ENCODE results near the gene PPFIBP1. TPM values are rescaled to one million over a fixed set of nuclear protein-coding genes. Genes with fewer than 3 reads are reported as not detected.

PPFIBP1 gene
- total and polyA plus RNA-seq, 2 donors (not counting 1 experiment from before 2014, with no cell fraction given) = 3.3 to 15.0 TPM

GRCh38 chr12:27517961-27518665, 5.9 kb upstream of the PPFIBP1 start:
- H3K36me3 ChIP-seq (replicated peaks in 1 of 2; ENCODE audit: control extremely low read depth in 1 of 2, control insufficient read depth in 1 of 2, extremely low read depth in 1 of 2, insufficient read depth in 2 of 2, low read length in 1 of 2) = no peaks in the 10 kb centered on the region
- no peaks in the 10 kb centered on the region for H3K79me2 ChIP-seq (ENCODE audit: control insufficient read depth, insufficient read depth, low read length)
- Mint-ChIP-seq H3K4me3 (no peak overlapping the region), H3K9me3 (ENCODE audit: insufficient read depth) (no peaks in the 10 kb centered on the region), H3K4me1 (peaks cover 7% of the 10 kb centered on the region), H3K27ac (no peak overlapping the region), H3K27me3 (peaks cover 23% of the 10 kb centered on the region)
- H3K27me3 ChIP-seq (replicated peaks in 1 of 4; ENCODE audit: control extremely low read depth in 1 of 4, control insufficient read depth in 3 of 4, insufficient read depth in 4 of 4, low read length in 3 of 4) = peaks cover 0 to 3% (median 0%) of the 10 kb centered on the region in 4 experiments
- no peak overlapping the region for H3K27ac ChIP-seq (ENCODE audit: low read length in 2 of 2)
- ATAC-seq (ENCODE audit: low read depth) = no peak
- no peaks in the 10 kb centered on the region for H3K9me3 ChIP-seq (ENCODE audit: control extremely low read depth in 1 of 3, control insufficient read depth in 2 of 3, insufficient read depth in 1 of 3, low read length in 2 of 3)
- DNase-seq = no peak
- peaks cover 3 to 7% of the 10 kb centered on the region in 2 donors for H3K4me1 ChIP-seq (ENCODE audit: control insufficient read depth in 2 of 2, insufficient read depth in 2 of 2, low read length in 2 of 2)
- H3K9ac ChIP-seq (ENCODE audit: low read length) = no peak overlapping the region
- no peak overlapping the region for H3K4me3 ChIP-seq (ENCODE audit: control extremely low read depth in 1 of 5, extremely low read depth in 1 of 5, insufficient read depth in 1 of 5, low read depth in 2 of 5, low read length in 4 of 5)
- no peak overlapping the region for H2AFZ ChIP-seq (ENCODE audit: insufficient read depth, low read depth, low read length, poor library complexity, severe bottlenecking)
- intact Hi-C loops (cut with micrococcal nuclease) = no loop called here
- TF ChIP-seq EZH2 (IDR thresholded peaks at IDR 0.05; ENCODE audit: borderline replicate concordance, insufficient read depth, low read depth, low read length, poor library complexity, severe bottlenecking) (no peak), CTCF (IDR thresholded peaks at IDR 0.05) (no peak)
- H4K20me1 ChIP-seq (ENCODE audit: control insufficient read depth, insufficient read depth, low read length, poor library complexity, severe bottlenecking) = no peaks in the 10 kb centered on the region
- ChIA-PET CTCF (no interaction called here), POLR2A (no interaction called here)
- H3K4me2 ChIP-seq (replicated peaks; ENCODE audit: low read depth, low read length, poor library complexity, severe bottlenecking) = no peak overlapping the region
- 76% methylated on average over 3 of the region's 7 CpGs for WGBS (ENCODE audit: insufficient coverage)

DNA sequence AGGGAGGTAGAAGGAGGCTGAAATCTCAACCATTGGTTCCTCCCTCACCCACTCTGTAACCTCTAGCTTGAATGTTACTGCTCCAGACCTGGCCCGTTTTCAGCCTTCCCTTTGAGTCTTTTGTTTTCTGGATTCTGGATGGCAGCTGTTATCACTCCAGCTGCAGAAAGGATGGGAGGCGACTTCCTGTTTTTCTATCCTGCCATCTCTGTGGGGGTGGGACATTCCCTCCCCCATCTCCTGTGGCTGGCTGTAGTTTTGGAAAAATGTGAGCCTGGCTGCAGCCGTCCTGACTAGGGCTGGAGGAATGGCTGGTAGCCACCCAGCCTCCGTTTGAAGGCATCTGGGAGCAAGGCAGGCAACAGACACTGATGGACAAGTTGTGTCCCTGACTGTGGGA, 2.9 kb upstream of the PPFIBP1 start:
- H3K9me3 Mint-ChIP-seq (ENCODE audit: insufficient read depth) = no peaks in the 10 kb centered on the region
- peaks cover 15 to 20% of the 10 kb centered on the region in 2 donors for H3K4me1 ChIP-seq (ENCODE audit: control insufficient read depth in 2 of 2, insufficient read depth in 2 of 2, low read length in 2 of 2)

More for the DNA sequence above, 2.9 kb upstream of the PPFIBP1 start:
- Mint-ChIP-seq H3K27ac (no peak overlapping the region), H3K27me3 (peaks cover 23% of the 10 kb centered on the region), H3K4me3 (no peak overlapping the region), H3K4me1 (peaks cover 28% of the 10 kb centered on the region)
- ATAC-seq (ENCODE audit: low read depth) = no peak
- TF ChIP-seq CTCF (IDR thresholded peaks at IDR 0.05) (no peak), EZH2 (IDR thresholded peaks at IDR 0.05; ENCODE audit: borderline replicate concordance, insufficient read depth, low read depth, low read length, poor library complexity, severe bottlenecking) (no peak)
- POLR2A ChIA-PET = no interaction called here
- no peaks in the 10 kb centered on the region for H3K36me3 ChIP-seq (replicated peaks in 1 of 2; ENCODE audit: control extremely low read depth in 1 of 2, control insufficient read depth in 1 of 2, extremely low read depth in 1 of 2, insufficient read depth in 2 of 2, low read length in 1 of 2)
- 92% methylated on average over 2 of the region's 4 CpGs for WGBS (ENCODE audit: insufficient coverage)
- no peaks in the 10 kb centered on the region for H4K20me1 ChIP-seq (ENCODE audit: control insufficient read depth, insufficient read depth, low read length, poor library complexity, severe bottlenecking)
- no peak overlapping the region for H3K27ac ChIP-seq (ENCODE audit: low read length in 2 of 2)
- no peak overlapping the region for H2AFZ ChIP-seq (ENCODE audit: insufficient read depth, low read depth, low read length, poor library complexity, severe bottlenecking)
- no peak overlapping the region for H3K4me2 ChIP-seq (replicated peaks; ENCODE audit: low read depth, low read length, poor library complexity, severe bottlenecking)
- CTCF ChIA-PET = no interaction called here
- peaks cover 0 to 3% (median 0%) of the 10 kb centered on the region in 4 experiments for H3K27me3 ChIP-seq (replicated peaks in 1 of 4; ENCODE audit: control extremely low read depth in 1 of 4, control insufficient read depth in 3 of 4, insufficient read depth in 4 of 4, low read length in 3 of 4)
- no peak for DNase-seq
- no peak overlapping the region for H3K9ac ChIP-seq (ENCODE audit: low read length)
- no peak overlapping the region for H3K4me3 ChIP-seq (ENCODE audit: control extremely low read depth in 1 of 5, extremely low read depth in 1 of 5, insufficient read depth in 1 of 5, low read depth in 2 of 5, low read length in 4 of 5)
- no peaks in the 10 kb centered on the region for H3K9me3 ChIP-seq (ENCODE audit: control extremely low read depth in 1 of 3, control insufficient read depth in 2 of 3, insufficient read depth in 1 of 3, low read length in 2 of 3)
- H3K79me2 ChIP-seq (ENCODE audit: control insufficient read depth, insufficient read depth, low read length) = no peaks in the 10 kb centered on the region
- intact Hi-C loops (cut with micrococcal nuclease) = loop anchor here (5.0 to 10.0 kb wide), 4 partner anchors 131 to 584 kb away; partner anchors contain the start of genes FGFR1OP2, INTS13, KLHL42 and MANSC4
